SK-N-SH treated with all-trans-retinoic acid at 6 μM for 48 hours (cell line): ENCODE results near the gene OR2G3.

Experiments used
- ARNTL ChIP-seq: fragments of 450-650 bp; formaldehyde crosslinking; IDR thresholded peaks from 2 replicates; pipeline ENCODE4 v1.5.0; 2020; ENCODE audit warnings: low read depth, mild to moderate bottlenecking, moderate library complexity, borderline replicate concordance
- CREB5 ChIP-seq: fragments of 250-450 bp; sonication (Bioruptor Pico); IDR thresholded peaks from 2 replicates; pipeline ENCODE4 v1.5.1; 2020; ENCODE audit warnings: low read depth, mild to moderate bottlenecking, moderate library complexity
- GLIS3 ChIP-seq: fragments of 250-450 bp; sonication (Bioruptor Pico); IDR thresholded peaks from 2 replicates; pipeline ENCODE4 v1.5.0; 2020; ENCODE audit warnings: mild to moderate bottlenecking, moderate library complexity
- PATZ1 ChIP-seq: fragments of 250-450 bp; sonication (Bioruptor Pico); IDR thresholded peaks from 2 replicates; pipeline ENCODE4 v1.8.0; 2020; ENCODE audit warnings: mild to moderate bottlenecking, moderate library complexity, borderline replicate concordance
- ZNF565 ChIP-seq: fragments of 450-650 bp; formaldehyde crosslinking; conservative IDR thresholded peaks from 2 replicates; pipeline ENCODE4 v1.5.0; 2020; ENCODE audit warnings: low read depth, mild to moderate bottlenecking, moderate library complexity

GRCh38 chr1:247588060-247588459 lies 17.3 kb upstream of the OR2G3 start, which contains the start of gene OR2G2:
- TF ChIP-seq GLIS3 (no peak), ZNF565 (CRISPR knock-in tag) (no peak), ARNTL (CRISPR knock-in tag) (no peak), CREB5 (CRISPR knock-in tag) (no peak), PATZ1 (CRISPR knock-in tag) (no peak)
